WI38 (cell line): ENCODE data around the gene RNF227.

Experiments
- H3K4me3 ChIP-seq: 2 replicates; pipeline ENCODE4 v1.5.1; 2011; ENCODE audit warnings: low read depth, mild to moderate bottlenecking, control low read depth, low read length
- CTCF ChIP-seq: IDR thresholded peaks from 2 replicates; pipeline ENCODE4 v1.5.1; 2012; ENCODE audit warnings: low read depth, mild to moderate bottlenecking, control low read depth, low read length

RNF227 gene

GRCh38 chr17:7915179-7915610 lies 894 bp downstream of the RNF227 start:
- peak overlapping the region; percentile 65 for H3K4me3 ChIP-seq
- TF ChIP-seq CTCF = no peak

- peak; percentile 65 for TF ChIP-seq CTCF
- H3K4me3 ChIP-seq = no peak overlapping the region
These were observed 3.1 kb downstream of the RNF227 start for GRCh38 chr17:7912927-7913524.

- no peak for TF ChIP-seq CTCF
- no peak overlapping the region for H3K4me3 ChIP-seq
These were observed 5.0 kb downstream of the RNF227 start for GRCh38 chr17:7911116-7911515.

- TF ChIP-seq CTCF = no peak
- H3K4me3 ChIP-seq = no peak overlapping the region
These were observed 5.4 kb downstream of the RNF227 start for GRCh38 chr17:7910711-7911110.

GRCh38 chr17:7910281-7910680 lies 5.8 kb downstream of the RNF227 start:
- H3K4me3 ChIP-seq = no peak overlapping the region
- no peak for TF ChIP-seq CTCF

GRCh38 chr17:7909089-7909488 lies 7.0 kb downstream of the RNF227 start:
- H3K4me3 ChIP-seq = no peak overlapping the region
- TF ChIP-seq CTCF = no peak

- H3K4me3 ChIP-seq = no peak overlapping the region
- no peak for TF ChIP-seq CTCF
These were observed 12.7 kb downstream of the RNF227 start for GRCh38 chr17:7903154-7904103.
